SJCRH30 (cell line): ENCODE data around the gene MFAP2. TPM values are rescaled to one million over a fixed set of nuclear protein-coding genes. Genes with fewer than 3 reads are reported as not detected.
A peak's percentile ranks its signal among the peaks of the same experiment; 100 is the strongest.

Experiments
- DNase-seq, 2 experiments: peaks; one replicate each; pipeline ENCODE4 v3.0.0-alpha.2; 2015 to 2020
- H3K27ac ChIP-seq: fragments of 250-450 bp; sonication (Bioruptor Pico); 2 replicates; pipeline ENCODE4 v1.5.1; 2020; ENCODE audit warnings: mild to moderate bottlenecking, moderate library complexity
- H3K27me3 ChIP-seq: fragments of 250-450 bp; sonication (Bioruptor Pico); 2 replicates; pipeline ENCODE4 v1.5.1; 2020; ENCODE audit warnings: mild to moderate bottlenecking, moderate library complexity
- H3K36me3 ChIP-seq: fragments of 250-450 bp; sonication (Bioruptor Pico); 2 replicates; pipeline ENCODE4 v1.5.1; 2020; ENCODE audit warnings: mild to moderate bottlenecking, moderate library complexity
- H3K4me1 ChIP-seq: fragments of 250-450 bp; sonication (Bioruptor Pico); 2 replicates; pipeline ENCODE4 v1.5.1; 2020; ENCODE audit warnings: mild to moderate bottlenecking, moderate library complexity
- H3K4me3 ChIP-seq: fragments of 250-450 bp; sonication (Bioruptor Pico); 2 replicates; pipeline ENCODE4 v1.5.1; 2020; ENCODE audit warnings: mild to moderate bottlenecking, moderate library complexity
- H3K9me3 ChIP-seq: fragments of 250-450 bp; sonication (Bioruptor Pico); replicated peaks from 2 replicates; pipeline ENCODE4 v1.5.1; 2020; ENCODE audit warnings: mild to moderate bottlenecking, moderate library complexity
- total RNA-seq: library from RNA; depleted of rRNA; stranded (reverse); fragments of >200 nt; shearing (Covaris generic); gene quantifications from 2 replicates; pipeline ENCODE4 v1.2.3, GENCODE V29; 2014

The MFAP2 gene
- total RNA-seq, 1 experiment from 2014 or later, result 22.9 TPM

GRCh38 chr1:16996845-16997244, 16.4 kb upstream of the MFAP2 start:
- peaks cover 68% of the 10 kb centered on the region for H3K36me3 ChIP-seq
- no peaks in the 10 kb centered on the region for H3K4me1 ChIP-seq
- H3K9me3 ChIP-seq, result no peaks in the 10 kb centered on the region
- no peak overlapping the region for H3K27ac ChIP-seq
- H3K27me3 ChIP-seq, result no peaks in the 10 kb centered on the region
- no peak for DNase-seq
- H3K4me3 ChIP-seq, result no peak overlapping the region

DNA sequence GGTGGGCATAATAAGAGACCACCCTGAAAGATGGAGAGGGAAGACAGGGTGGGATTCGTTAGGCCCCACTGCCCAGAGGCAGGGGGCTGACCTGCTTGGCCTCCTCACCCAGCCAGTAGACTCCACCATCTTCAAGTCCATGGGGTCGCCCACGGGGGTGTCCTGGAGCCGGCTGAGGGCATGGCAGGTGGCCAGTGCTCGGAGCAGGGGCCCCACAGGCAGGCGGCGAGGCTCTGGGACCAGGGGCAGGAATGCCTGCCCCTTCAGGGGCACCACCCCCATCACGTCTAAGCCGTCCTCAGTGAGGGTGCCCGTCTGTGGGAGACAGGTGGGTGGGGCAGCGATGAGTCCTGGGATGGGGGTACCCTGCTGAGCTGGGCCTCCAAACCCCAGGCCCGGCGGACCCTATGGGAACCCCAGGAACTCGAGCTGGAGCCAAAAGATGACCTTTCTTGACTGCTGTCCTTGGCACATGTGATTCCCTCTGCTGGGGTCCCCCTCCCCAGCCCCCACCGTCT, 13.2 kb upstream of the MFAP2 start:
- H3K36me3 ChIP-seq, result peaks cover 63% of the 10 kb centered on the region
- H3K27ac ChIP-seq, result no peak overlapping the region
- H3K27me3 ChIP-seq, result no peaks in the 10 kb centered on the region
- H3K9me3 ChIP-seq, result no peaks in the 10 kb centered on the region
- no peak for DNase-seq
- H3K4me1 ChIP-seq, result no peaks in the 10 kb centered on the region
- no peak overlapping the region for H3K4me3 ChIP-seq

GRCh38 chr1:16992675-16993074, 12.3 kb upstream of the MFAP2 start:
- H3K4me1 ChIP-seq, result no peaks in the 10 kb centered on the region
- no peaks in the 10 kb centered on the region for H3K9me3 ChIP-seq
- H3K36me3 ChIP-seq, result peaks cover 63% of the 10 kb centered on the region
- H3K27ac ChIP-seq, result no peak overlapping the region
- no peak for DNase-seq
- H3K27me3 ChIP-seq, result no peaks in the 10 kb centered on the region
- H3K4me3 ChIP-seq, result no peak overlapping the region

DNA sequence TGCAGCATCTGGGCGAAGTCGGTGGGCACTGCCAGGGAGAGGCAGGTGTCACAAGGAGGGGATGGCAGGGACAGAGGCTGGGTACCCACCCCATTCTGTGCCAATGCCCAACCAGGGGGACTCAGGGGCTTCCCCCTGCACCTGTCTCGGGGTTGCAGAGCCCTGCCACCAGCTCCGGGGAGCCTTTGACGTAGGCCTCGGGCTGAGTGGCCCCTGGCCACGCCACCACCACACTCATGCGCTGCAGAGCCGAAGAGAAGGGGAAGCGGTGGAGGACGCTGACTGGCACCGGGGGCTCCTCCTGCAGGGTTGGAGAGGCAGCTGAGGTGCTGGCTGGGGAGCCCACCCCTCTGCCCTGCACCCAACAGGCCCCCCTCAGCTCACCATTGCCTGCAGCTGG, 11.7 kb upstream of the MFAP2 start:
- Histone ChIP-seq H3K27me3 (no peaks in the 10 kb centered on the region), H3K4me1 (no peaks in the 10 kb centered on the region), H3K36me3 (peaks cover 65% of the 10 kb centered on the region), H3K9me3 (no peaks in the 10 kb centered on the region), H3K4me3 (no peak overlapping the region), H3K27ac (no peak overlapping the region)
- no peak for DNase-seq

- no peak for DNase-seq
- no peak overlapping the region for H3K27ac ChIP-seq
- peaks cover 63% of the 10 kb centered on the region for H3K36me3 ChIP-seq
- no peak overlapping the region for H3K4me3 ChIP-seq
- H3K9me3 ChIP-seq, result no peaks in the 10 kb centered on the region
- no peaks in the 10 kb centered on the region for H3K4me1 ChIP-seq
- H3K27me3 ChIP-seq, result no peaks in the 10 kb centered on the region
These were observed 11.2 kb upstream of the MFAP2 start for GRCh38 chr1:16991571-16991970.

DNA sequence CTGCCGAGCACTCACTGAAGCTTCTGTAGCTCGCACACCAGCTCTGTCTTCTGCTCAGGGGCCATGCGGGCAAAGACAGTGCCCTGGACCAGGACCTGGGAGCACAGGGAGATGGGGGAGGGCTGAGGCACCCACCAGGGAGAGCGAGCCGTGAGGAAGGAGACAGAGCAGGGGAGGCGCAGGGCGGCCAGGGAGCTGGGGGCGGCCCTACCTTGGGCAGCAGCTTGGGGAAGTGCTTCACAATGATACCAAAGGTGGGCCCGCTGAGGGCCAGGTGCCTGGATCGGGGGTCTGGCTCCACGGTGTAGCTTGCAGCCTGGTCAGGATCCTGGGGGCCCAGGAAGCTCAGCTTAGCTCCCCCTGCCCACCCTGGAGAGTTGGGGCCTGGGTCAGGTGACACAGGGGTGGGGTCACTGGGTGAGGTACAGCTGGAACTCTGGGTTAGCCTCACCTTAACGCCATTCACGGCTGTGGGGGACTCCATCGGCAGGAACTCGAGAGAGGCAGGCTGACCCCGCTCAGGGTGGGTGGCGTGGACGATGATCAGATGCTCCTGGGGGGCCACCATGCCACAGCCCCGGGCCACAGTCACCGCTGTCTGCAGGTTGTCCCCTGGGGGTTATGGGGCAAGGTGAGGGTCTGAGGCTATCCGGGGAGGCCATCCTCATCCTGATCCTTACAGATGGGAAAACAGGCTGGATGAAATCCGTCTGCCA, 9.4 kb upstream of the MFAP2 start:
- H3K4me3 ChIP-seq, result no peak overlapping the region
- no peak for DNase-seq
- H3K9me3 ChIP-seq, result no peaks in the 10 kb centered on the region
- peaks cover 50% of the 10 kb centered on the region for H3K36me3 ChIP-seq
- H3K27ac ChIP-seq, result no peak overlapping the region
- H3K4me1 ChIP-seq, result no peaks in the 10 kb centered on the region
- H3K27me3 ChIP-seq, result no peaks in the 10 kb centered on the region

GRCh38 chr1:16988210-16988609, 7.8 kb upstream of the MFAP2 start:
- Histone ChIP-seq H3K9me3 (no peaks in the 10 kb centered on the region), H3K27me3 (no peaks in the 10 kb centered on the region), H3K4me3 (no peak overlapping the region), H3K36me3 (peaks cover 42% of the 10 kb centered on the region), H3K4me1 (no peaks in the 10 kb centered on the region), H3K27ac (no peak overlapping the region)
- no peak for DNase-seq

DNA sequence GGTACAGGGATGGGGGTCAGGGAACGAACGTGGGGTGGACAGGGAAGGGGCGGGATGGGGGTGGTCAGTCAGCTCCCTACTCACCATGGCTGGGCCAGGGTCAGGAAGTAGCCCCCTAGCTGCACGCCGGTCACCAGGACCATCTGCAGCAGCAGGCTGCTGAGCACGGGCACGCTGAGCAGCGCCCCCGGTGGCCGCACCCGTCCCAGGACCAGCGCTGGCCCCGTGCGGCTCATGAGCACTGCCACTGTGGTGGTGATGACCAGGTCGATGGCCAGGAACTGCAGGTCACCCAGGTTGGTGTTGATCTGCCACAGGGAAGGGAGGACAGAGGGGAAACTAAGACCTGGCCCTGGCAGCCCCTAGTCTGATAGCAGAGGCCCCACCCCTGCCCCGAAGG, 6.5 kb upstream of the MFAP2 start:
- no peak overlapping the region for H3K4me3 ChIP-seq
- DNase-seq, result no peak
- H3K27me3 ChIP-seq, result no peaks in the 10 kb centered on the region
- no peaks in the 10 kb centered on the region for H3K9me3 ChIP-seq
- no peaks in the 10 kb centered on the region for H3K4me1 ChIP-seq
- H3K36me3 ChIP-seq, result peaks cover 42% of the 10 kb centered on the region
- H3K27ac ChIP-seq, result no peak overlapping the region

- Histone ChIP-seq H3K4me3 (no peak overlapping the region), H3K27ac (no peak overlapping the region)
These were observed 6.1 kb upstream of the MFAP2 start for GRCh38 chr1:16986560-16986959.

GRCh38 chr1:16986113-16986512, 5.7 kb upstream of the MFAP2 start:
- H3K27me3 ChIP-seq, result no peaks in the 10 kb centered on the region

More at GRCh38 chr1:16986560-16986959, 6.1 kb upstream of the MFAP2 start:
- no peaks in the 10 kb centered on the region for H3K4me1 ChIP-seq
- H3K9me3 ChIP-seq, result no peaks in the 10 kb centered on the region
- peaks cover 42% of the 10 kb centered on the region for H3K36me3 ChIP-seq
- no peak for DNase-seq
- no peaks in the 10 kb centered on the region for H3K27me3 ChIP-seq

DNA sequence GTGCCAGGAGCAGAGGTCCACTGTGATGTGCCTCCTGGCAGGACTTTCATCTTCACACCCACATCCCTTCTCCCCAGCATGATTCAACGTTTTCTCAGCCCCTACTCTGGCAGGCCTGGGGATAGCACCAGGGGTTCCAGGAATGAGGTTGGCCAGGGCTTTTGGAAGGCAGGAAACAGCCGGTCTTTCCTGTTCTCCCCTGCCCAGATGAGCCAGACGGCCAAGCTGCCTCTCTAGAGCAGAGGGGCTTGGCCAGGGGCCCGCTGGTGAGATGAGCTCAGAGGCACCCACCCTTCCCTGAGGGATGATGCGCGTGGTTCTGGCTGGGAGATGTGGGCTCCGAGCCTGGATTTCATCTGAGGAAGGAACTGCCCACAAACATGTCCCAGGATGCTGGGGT, 4.3 kb upstream of the MFAP2 start:
- Histone ChIP-seq H3K36me3 (peaks cover 32% of the 10 kb centered on the region), H3K4me1 (peaks cover under 1% of the 10 kb centered on the region), H3K4me3 (no peak overlapping the region), H3K27me3 (no peaks in the 10 kb centered on the region), H3K9me3 (no peaks in the 10 kb centered on the region), H3K27ac (no peak overlapping the region)
- DNase-seq, result peak in 1 of 2 experiments; percentile 40

More at GRCh38 chr1:16986113-16986512, 5.7 kb upstream of the MFAP2 start:
- no peak overlapping the region for H3K27ac ChIP-seq
- H3K36me3 ChIP-seq, result peaks cover 39% of the 10 kb centered on the region
- H3K4me1 ChIP-seq, result no peaks in the 10 kb centered on the region
- no peak overlapping the region for H3K4me3 ChIP-seq
- H3K9me3 ChIP-seq, result no peaks in the 10 kb centered on the region
- DNase-seq, result no peak

- Histone ChIP-seq H3K4me1 (peaks cover 11% of the 10 kb centered on the region), H3K4me3 (no peak overlapping the region), H3K9me3 (no peaks in the 10 kb centered on the region), H3K27me3 (no peaks in the 10 kb centered on the region), H3K36me3 (peaks cover 23% of the 10 kb centered on the region; the same call in 1 of the 2 replicates), H3K27ac (no peak overlapping the region)
- no peak for DNase-seq
These were observed 3.2 kb upstream of the MFAP2 start for GRCh38 chr1:16983649-16984048.

DNA sequence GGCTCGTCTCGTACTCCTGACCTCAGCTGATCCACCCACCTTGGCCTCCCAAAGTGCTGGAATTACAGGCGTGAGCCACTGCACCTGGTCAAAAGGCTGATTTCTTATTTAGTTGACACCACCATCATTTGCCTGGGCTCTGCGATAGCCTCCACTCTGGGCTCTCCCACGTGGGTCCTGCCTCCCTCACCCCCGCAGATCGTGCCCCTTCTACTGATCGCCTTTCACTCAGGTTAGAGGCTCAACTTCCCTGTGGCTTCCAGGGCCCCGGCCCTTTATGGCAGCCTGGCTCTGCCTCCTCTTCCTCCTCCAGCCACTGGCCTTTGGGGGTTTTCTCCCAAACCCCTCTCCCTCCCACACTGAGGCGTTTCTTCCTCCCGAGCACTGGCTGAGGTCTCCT, 2.5 kb upstream of the MFAP2 start:
- no peak overlapping the region for H3K27ac ChIP-seq
- peaks cover 19% of the 10 kb centered on the region for H3K4me1 ChIP-seq
- H3K9me3 ChIP-seq, result no peaks in the 10 kb centered on the region
- no peak overlapping the region for H3K4me3 ChIP-seq
- H3K27me3 ChIP-seq, result no peaks in the 10 kb centered on the region
- no peak for DNase-seq
- H3K36me3 ChIP-seq, result peaks cover 15% of the 10 kb centered on the region; the same call in 1 of the 2 replicates

DNA sequence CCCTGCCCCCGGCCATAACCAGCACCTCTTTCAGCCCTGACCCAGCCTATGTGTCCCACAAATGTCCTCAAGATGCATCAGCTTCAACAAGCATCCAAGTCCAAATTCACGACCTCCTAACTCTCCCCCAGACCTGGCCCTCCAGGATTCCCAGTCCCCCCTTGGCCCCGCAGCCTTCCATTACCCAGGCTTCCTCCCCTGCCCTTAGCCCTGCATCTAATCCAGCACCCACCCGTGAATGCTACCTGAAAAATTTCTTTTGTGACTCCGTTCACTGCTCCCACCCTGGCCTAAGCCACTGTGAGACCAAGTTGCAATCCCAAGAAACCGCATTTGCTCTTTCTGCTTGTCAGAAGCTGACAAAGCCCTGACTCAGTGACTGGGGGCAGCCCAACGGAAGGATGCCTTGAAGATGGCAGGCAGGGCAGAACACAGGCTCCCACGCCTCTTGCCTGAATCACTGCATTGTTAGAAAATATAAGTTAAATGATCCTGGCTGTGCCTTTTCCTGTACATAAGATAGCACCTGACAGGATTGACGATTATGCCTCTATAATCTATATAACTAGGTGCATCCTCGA, 939 bp upstream of the MFAP2 start:
- H3K4me3 ChIP-seq, result no peak overlapping the region
- no peak for DNase-seq
- H3K27me3 ChIP-seq, result no peaks in the 10 kb centered on the region
- H3K36me3 ChIP-seq, result peaks cover 3% of the 10 kb centered on the region; the same call in 1 of the 2 replicates
- H3K9me3 ChIP-seq, result no peaks in the 10 kb centered on the region
- H3K4me1 ChIP-seq, result peaks cover 34% of the 10 kb centered on the region
- no peak overlapping the region for H3K27ac ChIP-seq

DNA sequence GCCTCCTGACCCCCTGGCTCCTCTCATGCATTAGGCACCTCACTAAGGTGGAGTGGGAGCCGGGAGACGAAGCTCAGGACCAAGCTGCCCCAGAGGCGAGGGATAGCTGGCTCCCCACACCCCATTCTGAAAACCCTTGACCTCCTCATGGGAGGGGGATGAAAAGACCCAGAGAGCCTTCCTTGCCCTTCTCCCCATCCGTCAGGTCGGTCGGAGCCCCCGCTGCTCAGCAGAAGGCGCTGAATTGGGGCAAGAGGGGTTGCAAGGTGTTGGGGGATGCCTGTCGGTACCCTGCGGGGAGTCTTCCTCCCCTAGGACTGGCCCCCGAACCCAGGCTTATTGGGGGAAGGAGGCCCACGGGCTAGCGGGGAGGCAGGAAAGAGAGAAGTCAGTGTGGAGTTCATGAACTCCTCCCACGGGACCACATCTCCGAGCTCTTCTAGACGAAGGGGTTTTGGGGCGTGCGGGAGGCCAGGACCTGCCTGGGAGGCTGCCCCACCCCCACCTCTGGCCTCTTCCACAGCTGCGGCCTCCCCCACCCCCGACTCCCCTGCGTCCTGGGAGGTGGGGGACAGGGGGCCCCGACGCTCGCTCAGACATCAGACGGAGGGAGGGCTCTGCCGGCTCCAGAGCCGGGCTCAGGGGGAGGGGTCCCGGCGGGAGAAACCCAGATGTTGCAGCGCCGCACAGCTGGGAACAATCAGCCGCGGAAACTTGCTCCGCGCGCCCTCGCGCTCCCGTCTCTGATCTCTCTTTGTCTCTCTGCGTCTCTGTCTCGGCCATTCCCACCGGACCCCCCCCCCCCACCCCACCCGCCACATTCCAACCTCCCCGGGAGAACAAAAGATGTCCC, 719 bp downstream of the MFAP2 start:
- Histone ChIP-seq H3K4me1 (peaks cover 43% of the 10 kb centered on the region), H3K36me3 (no peaks in the 10 kb centered on the region), H3K9me3 (no peaks in the 10 kb centered on the region), H3K4me3 (peak overlapping the region; percentile 51), H3K27me3 (no peaks in the 10 kb centered on the region), H3K27ac (peak overlapping the region; percentile 34)
- DNase-seq, result no peak
